GM23338 (cell line): Measurements from ENCODE around the gene NT5DC2. TPM values are rescaled to one million over a fixed set of nuclear protein-coding genes. Genes with fewer than 3 reads are reported as not detected.

Experiments used
- ATAC-seq: fragments of 200-7000 bp; cut with Tn5 transposase; 3 replicates; pipeline ENCODE4 v1.9.1; 2020
- DNase-seq: peaks from one replicate; pipeline ENCODE4 v3.0.0-alpha.2; 2015; ENCODE audit warnings: low spot score
- H2AFZ ChIP-seq: fragments of 200-600 bp; sonication (generic); 2 replicates; pipeline ENCODE4 v1.8.0; 2016; ENCODE audit warnings: antibody characterized with exemption, mild to moderate bottlenecking, moderate library complexity
- H3F3A ChIP-seq: fragments of 200-600 bp; sonication (generic); replicated peaks from 2 replicates; pipeline ENCODE4 v1.8.0; 2017; ENCODE audit warnings: antibody characterized with exemption, mixed run types, low read depth
- H3K27ac ChIP-seq: fragments of 200-600 bp; sonication (generic); 2 replicates; pipeline ENCODE4 v1.6.1; 2016; ENCODE audit warnings: low read depth
- H3K27me3 ChIP-seq: fragments of 200-600 bp; sonication (generic); 2 replicates; pipeline ENCODE4 v1.8.0; 2016; ENCODE audit warnings: mild to moderate bottlenecking, mixed run types, moderate library complexity; ENCODE audit not compliant: insufficient read depth
- H3K36me3 ChIP-seq: fragments of 200-600 bp; sonication (generic); 2 replicates; pipeline ENCODE4 v1.8.0; 2016; ENCODE audit warnings: mild to moderate bottlenecking; ENCODE audit not compliant: insufficient read depth
- H3K4me1 ChIP-seq: fragments of 200-600 bp; sonication (generic); 2 replicates; pipeline ENCODE4 v1.8.0; 2016; ENCODE audit warnings: mild to moderate bottlenecking, moderate library complexity; ENCODE audit not compliant: insufficient read depth
- H3K4me2 ChIP-seq: fragments of 200-600 bp; sonication (generic); 2 replicates; pipeline ENCODE4 v1.7.1; 2017; ENCODE audit warnings: mixed run types
- H3K4me3 ChIP-seq: fragments of 200-600 bp; sonication (generic); 2 replicates; pipeline ENCODE4 v1.6.1; 2016; ENCODE audit warnings: mixed run types
- H3K79me2 ChIP-seq: fragments of 200-600 bp; sonication (generic); replicated peaks from 2 replicates; pipeline ENCODE4 v1.8.0; 2017; ENCODE audit warnings: mild to moderate bottlenecking; ENCODE audit not compliant: insufficient read depth
- H3K9me2 ChIP-seq: fragments of 200-600 bp; sonication (generic); 2 replicates; pipeline ENCODE4 v1.8.0; 2017; ENCODE audit not compliant: insufficient read depth
- H4K20me1 ChIP-seq: fragments of 200-600 bp; sonication (generic); replicated peaks from 2 replicates; pipeline ENCODE4 v1.8.0; 2017; ENCODE audit warnings: mild to moderate bottlenecking; ENCODE audit not compliant: insufficient read depth
- H3K27ac Mint-ChIP-seq: 2 replicates; pipeline ENCODE4 v1.8.0; 2020; ENCODE audit warnings: inconsistent platforms, mild to moderate bottlenecking, moderate library complexity, mixed read lengths
- H3K27me3 Mint-ChIP-seq: 3 replicates; pipeline ENCODE4 v1.8.0; 2022; ENCODE audit warnings: low read depth, mild to moderate bottlenecking, moderate library complexity, mixed read lengths, inconsistent platforms; ENCODE audit not compliant: insufficient read depth, poor library complexity
- H3K36me3 Mint-ChIP-seq: 3 replicates; pipeline ENCODE4 v1.8.0; 2021; ENCODE audit warnings: low read depth, mild to moderate bottlenecking, inconsistent platforms, moderate library complexity, mixed read lengths
- H3K4me1 Mint-ChIP-seq: 3 replicates; pipeline ENCODE4 v1.8.0; 2020; ENCODE audit warnings: mild to moderate bottlenecking, inconsistent platforms, mixed read lengths
- H3K4me3 Mint-ChIP-seq: 3 replicates; pipeline ENCODE4 v1.8.0; 2021; ENCODE audit warnings: moderate library complexity, mild to moderate bottlenecking, inconsistent platforms, mixed read lengths
- H3K9me3 Mint-ChIP-seq: 3 replicates; pipeline ENCODE4 v1.8.0; 2020; ENCODE audit warnings: moderate library complexity, mild to moderate bottlenecking, inconsistent platforms, mixed read lengths
- ETS1 ChIP-seq: IDR thresholded peaks from 2 replicates; pipeline ENCODE4 v1.6.1; 2016; ENCODE audit warnings: antibody characterized with exemption
- EZH2 ChIP-seq: fragments of 200-600 bp; sonication (generic); IDR thresholded peaks from one replicate; pipeline ENCODE4 v1.8.0; 2017; ENCODE audit warnings: antibody characterized with exemption, mild to moderate bottlenecking, low read depth; ENCODE audit not compliant: unreplicated experiment
- EZH2phosphoT487 ChIP-seq: fragments of 200-600 bp; sonication (generic); IDR thresholded peaks from one replicate; pipeline ENCODE4 v1.8.1; 2018; ENCODE audit warnings: antibody characterized with exemption; ENCODE audit not compliant: unreplicated experiment
- JUNB ChIP-seq: IDR thresholded peaks from one replicate; pipeline ENCODE4 v1.6.1; 2016; ENCODE audit warnings: antibody characterized with exemption; ENCODE audit not compliant: unreplicated experiment
- NANOG ChIP-seq: IDR thresholded peaks from 2 replicates; pipeline ENCODE4 v1.6.1; 2016; ENCODE audit warnings: antibody characterized with exemption, borderline replicate concordance
- POLR2AphosphoS5 ChIP-seq: IDR thresholded peaks from 2 replicates; pipeline ENCODE4 v1.6.1; 2016; ENCODE audit warnings: antibody characterized with exemption, low read depth
- ZNF114 ChIP-seq: fragments of 250-450 bp; sonication (Bioruptor Pico); IDR thresholded peaks from 2 replicates; pipeline ENCODE4 v1.5.0; 2020; ENCODE audit warnings: mild to moderate bottlenecking, moderate library complexity
- ZNF331 ChIP-seq: fragments of 250-450 bp; sonication (Bioruptor Pico); IDR thresholded peaks from 2 replicates; pipeline ENCODE4 v1.5.0; 2020; ENCODE audit warnings: low read depth, mild to moderate bottlenecking, moderate library complexity
- polyA plus RNA-seq: library from polyadenylated mRNA; unstranded; fragments of >200 nt; fragmentation: Nextera tagmentation; extraction: Ambion mirVana; gene quantifications from 2 replicates; pipeline ENCODE4 v1.2.1, GENCODE V29; 2016
- total RNA-seq: library from RNA; depleted of rRNA; stranded (reverse); fragments of >200 nt; shearing (Covaris generic); gene quantifications from 2 replicates; pipeline ENCODE4 v1.2.3, GENCODE V29; 2014
- TF ChIP-seq, protein P1 (sequence below): fragments of 250-450 bp; sonication (Bioruptor Pico); IDR thresholded peaks from 2 replicates; pipeline ENCODE4 v1.5.0; 2020; ENCODE audit warnings: mild to moderate bottlenecking, moderate library complexity
- TF ChIP-seq, protein P2 (sequence below), 2 experiments: fragments of 200-600 bp in 1 of 2; sonication (generic) in 1 of 2; conservative IDR thresholded peaks; 2 replicates each; pipeline versions ENCODE4 v1.5.1 to v1.6.1; 2016 to 2017; ENCODE audit warnings: antibody characterized with exemption in 2 of 2, low read depth in 2 of 2, mild to moderate bottlenecking in 2 of 2, moderate library complexity in 1 of 2

Gene NT5DC2
- total and polyA plus RNA-seq, 2 experiments from 2014 or later, result 269 to 324 TPM

DNA sequence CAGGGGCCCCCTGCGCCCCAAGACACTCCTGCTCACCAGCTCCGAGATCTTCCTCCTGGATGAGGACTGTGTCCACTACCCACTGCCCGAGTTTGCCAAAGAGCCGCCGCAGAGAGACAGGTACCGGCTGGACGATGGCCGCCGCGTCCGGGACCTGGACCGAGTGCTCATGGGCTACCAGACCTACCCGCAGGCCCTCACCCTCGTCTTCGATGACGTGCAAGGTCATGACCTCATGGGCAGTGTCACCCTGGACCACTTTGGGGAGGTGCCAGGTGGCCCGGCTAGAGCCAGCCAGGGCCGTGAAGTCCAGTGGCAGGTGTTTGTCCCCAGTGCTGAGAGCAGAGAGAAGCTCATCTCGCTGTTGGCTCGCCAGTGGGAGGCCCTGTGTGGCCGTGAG is 41.6 kb downstream of the NT5DC2 start:
- no peak for ATAC-seq
- Histone ChIP-seq H3K27me3 (no peaks in the 10 kb centered on the region), H3K4me1 (no peaks in the 10 kb centered on the region), H3K9me2 (no peaks in the 10 kb centered on the region), H3K4me2 (no peak overlapping the region), H3K27ac (0 out of 2 replicates have a peak overlapping the region, but pooled peaks have one; percentile 14), H3K79me2 (no peaks in the 10 kb centered on the region), H3K36me3 (no peaks in the 10 kb centered on the region), H4K20me1 (no peaks in the 10 kb centered on the region), H2AFZ (no peak overlapping the region), H3K4me3 (no peak overlapping the region), H3F3A (no peaks in the 10 kb centered on the region)
- no peak for DNase-seq
- peaks cover 40% of the 10 kb centered on the region for H3K36me3 Mint-ChIP-seq
- H3K9me3 Mint-ChIP-seq, result no peaks in the 10 kb centered on the region
- no peak for TF ChIP-seq ZNF331 (CRISPR knock-in tag)
- TF ChIP-seq JUNB, result no peak
- no peak for TF ChIP-seq EZH2phosphoT487
- TF ChIP-seq ETS1, result no peak
- TF ChIP-seq, protein P1, sequence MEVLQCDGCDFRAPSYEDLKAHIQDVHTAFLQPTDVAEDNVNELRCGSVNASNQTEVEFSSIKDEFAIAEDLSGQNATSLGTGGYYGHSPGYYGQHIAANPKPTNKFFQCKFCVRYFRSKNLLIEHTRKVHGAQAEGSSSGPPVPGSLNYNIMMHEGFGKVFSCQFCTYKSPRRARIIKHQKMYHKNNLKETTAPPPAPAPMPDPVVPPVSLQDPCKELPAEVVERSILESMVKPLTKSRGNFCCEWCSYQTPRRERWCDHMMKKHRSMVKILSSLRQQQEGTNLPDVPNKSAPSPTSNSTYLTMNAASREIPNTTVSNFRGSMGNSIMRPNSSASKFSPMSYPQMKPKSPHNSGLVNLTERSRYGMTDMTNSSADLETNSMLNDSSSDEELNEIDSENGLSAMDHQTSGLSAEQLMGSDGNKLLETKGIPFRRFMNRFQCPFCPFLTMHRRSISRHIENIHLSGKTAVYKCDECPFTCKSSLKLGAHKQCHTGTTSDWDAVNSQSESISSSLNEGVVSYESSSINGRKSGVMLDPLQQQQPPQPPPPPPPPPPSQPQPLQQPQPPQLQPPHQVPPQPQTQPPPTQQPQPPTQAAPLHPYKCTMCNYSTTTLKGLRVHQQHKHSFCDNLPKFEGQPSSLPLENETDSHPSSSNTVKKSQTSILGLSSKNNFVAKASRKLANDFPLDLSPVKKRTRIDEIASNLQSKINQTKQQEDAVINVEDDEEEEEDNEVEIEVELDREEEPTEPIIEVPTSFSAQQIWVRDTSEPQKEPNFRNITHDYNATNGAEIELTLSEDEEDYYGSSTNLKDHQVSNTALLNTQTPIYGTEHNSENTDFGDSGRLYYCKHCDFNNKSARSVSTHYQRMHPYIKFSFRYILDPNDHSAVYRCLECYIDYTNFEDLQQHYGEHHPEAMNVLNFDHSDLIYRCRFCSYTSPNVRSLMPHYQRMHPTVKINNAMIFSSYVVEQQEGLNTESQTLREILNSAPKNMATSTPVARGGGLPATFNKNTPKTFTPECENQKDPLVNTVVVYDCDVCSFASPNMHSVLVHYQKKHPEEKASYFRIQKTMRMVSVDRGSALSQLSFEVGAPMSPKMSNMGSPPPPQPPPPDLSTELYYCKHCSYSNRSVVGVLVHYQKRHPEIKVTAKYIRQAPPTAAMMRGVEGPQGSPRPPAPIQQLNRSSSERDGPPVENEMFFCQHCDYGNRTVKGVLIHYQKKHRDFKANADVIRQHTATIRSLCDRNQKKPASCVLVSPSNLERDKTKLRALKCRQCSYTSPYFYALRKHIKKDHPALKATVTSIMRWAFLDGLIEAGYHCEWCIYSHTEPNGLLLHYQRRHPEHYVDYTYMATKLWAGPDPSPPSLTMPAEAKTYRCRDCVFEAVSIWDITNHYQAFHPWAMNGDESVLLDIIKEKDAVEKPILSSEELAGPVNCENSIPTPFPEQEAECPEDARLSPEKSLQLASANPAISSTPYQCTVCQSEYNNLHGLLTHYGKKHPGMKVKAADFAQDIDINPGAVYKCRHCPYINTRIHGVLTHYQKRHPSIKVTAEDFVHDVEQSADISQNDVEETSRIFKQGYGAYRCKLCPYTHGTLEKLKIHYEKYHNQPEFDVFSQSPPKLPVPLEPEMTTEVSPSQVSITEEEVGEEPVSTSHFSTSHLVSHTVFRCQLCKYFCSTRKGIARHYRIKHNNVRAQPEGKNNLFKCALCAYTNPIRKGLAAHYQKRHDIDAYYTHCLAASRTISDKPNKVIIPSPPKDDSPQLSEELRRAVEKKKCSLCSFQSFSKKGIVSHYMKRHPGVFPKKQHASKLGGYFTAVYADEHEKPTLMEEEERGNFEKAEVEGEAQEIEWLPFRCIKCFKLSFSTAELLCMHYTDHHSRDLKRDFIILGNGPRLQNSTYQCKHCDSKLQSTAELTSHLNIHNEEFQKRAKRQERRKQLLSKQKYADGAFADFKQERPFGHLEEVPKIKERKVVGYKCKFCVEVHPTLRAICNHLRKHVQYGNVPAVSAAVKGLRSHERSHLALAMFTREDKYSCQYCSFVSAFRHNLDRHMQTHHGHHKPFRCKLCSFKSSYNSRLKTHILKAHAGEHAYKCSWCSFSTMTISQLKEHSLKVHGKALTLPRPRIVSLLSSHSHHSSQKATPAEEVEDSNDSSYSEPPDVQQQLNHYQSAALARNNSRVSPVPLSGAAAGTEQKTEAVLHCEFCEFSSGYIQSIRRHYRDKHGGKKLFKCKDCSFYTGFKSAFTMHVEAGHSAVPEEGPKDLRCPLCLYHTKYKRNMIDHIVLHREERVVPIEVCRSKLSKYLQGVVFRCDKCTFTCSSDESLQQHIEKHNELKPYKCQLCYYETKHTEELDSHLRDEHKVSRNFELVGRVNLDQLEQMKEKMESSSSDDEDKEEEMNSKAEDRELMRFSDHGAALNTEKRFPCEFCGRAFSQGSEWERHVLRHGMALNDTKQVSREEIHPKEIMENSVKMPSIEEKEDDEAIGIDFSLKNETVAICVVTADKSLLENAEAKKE (CRISPR knock-in tag), result no peak
- no peak for TF ChIP-seq EZH2
- no peak for TF ChIP-seq POLR2AphosphoS5
- no peak for TF ChIP-seq NANOG
- no peak for TF ChIP-seq ZNF114 (CRISPR knock-in tag)
- TF ChIP-seq, protein P2, sequence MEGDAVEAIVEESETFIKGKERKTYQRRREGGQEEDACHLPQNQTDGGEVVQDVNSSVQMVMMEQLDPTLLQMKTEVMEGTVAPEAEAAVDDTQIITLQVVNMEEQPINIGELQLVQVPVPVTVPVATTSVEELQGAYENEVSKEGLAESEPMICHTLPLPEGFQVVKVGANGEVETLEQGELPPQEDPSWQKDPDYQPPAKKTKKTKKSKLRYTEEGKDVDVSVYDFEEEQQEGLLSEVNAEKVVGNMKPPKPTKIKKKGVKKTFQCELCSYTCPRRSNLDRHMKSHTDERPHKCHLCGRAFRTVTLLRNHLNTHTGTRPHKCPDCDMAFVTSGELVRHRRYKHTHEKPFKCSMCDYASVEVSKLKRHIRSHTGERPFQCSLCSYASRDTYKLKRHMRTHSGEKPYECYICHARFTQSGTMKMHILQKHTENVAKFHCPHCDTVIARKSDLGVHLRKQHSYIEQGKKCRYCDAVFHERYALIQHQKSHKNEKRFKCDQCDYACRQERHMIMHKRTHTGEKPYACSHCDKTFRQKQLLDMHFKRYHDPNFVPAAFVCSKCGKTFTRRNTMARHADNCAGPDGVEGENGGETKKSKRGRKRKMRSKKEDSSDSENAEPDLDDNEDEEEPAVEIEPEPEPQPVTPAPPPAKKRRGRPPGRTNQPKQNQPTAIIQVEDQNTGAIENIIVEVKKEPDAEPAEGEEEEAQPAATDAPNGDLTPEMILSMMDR (conservative IDR thresholded peaks at IDR 0.05; ENCODE audit: low read depth in 2 of 2), result no peak
- peaks cover 15% of the 10 kb centered on the region for H3K27me3 Mint-ChIP-seq
- no peak overlapping the region for H3K4me3 Mint-ChIP-seq
- H3K27ac Mint-ChIP-seq, result no peak overlapping the region
- H3K4me1 Mint-ChIP-seq, result peaks cover 8% of the 10 kb centered on the region; the same call in 2 of the 3 replicates
